Measurements from ENCODE around the gene UBAP2. TPM values are rescaled to one million over a fixed set of nuclear protein-coding genes. Genes with fewer than 3 reads are reported as not detected.

Gene UBAP2
- total and polyA plus RNA-seq, 4 donors, result 25.3 to 34.4 (median 30.4) TPM

GRCh38 chr9:33917036-33917435 lies 131.7 kb downstream of the UBAP2 start:
- H3K27ac ChIP-seq (ENCODE audit: low read depth, low read length), result no peak overlapping the region
- H3K4me1 ChIP-seq (ENCODE audit: control insufficient read depth, insufficient read depth, low read length), result no peaks in the 10 kb centered on the region
- H3K4me3 ChIP-seq (ENCODE audit: low read depth, low read length), result no peak overlapping the region
- peaks cover 49% of the 10 kb centered on the region for H3K36me3 ChIP-seq (ENCODE audit: control insufficient read depth, insufficient read depth, low read length)
- whole genome bisulfite sequencing (ENCODE audit: insufficient coverage), result 91% methylated on average over 8 of the region's 9 CpGs
- H3K27me3 ChIP-seq (ENCODE audit: control insufficient read depth, insufficient read depth, low read length), result no peaks in the 10 kb centered on the region
- no peaks in the 10 kb centered on the region for H3K9me3 ChIP-seq (ENCODE audit: control insufficient read depth, insufficient read depth, low read length)
- no peak for DNase-seq (ENCODE audit: low read depth in 4 of 6, low spot score in 6 of 6)

GRCh38 chr9:33914887-33915628 lies 133.6 kb downstream of the UBAP2 start:
- DNase-seq (ENCODE audit: low read depth in 4 of 6, low spot score in 6 of 6), result no peak
- Histone ChIP-seq H3K36me3 (ENCODE audit: control insufficient read depth, insufficient read depth, low read length) (peaks cover 41% of the 10 kb centered on the region), H3K4me3 (ENCODE audit: low read depth, low read length) (no peak overlapping the region), H3K27me3 (ENCODE audit: control insufficient read depth, insufficient read depth, low read length) (no peaks in the 10 kb centered on the region), H3K27ac (ENCODE audit: low read depth, low read length) (no peak overlapping the region), H3K9me3 (ENCODE audit: control insufficient read depth, insufficient read depth, low read length) (no peaks in the 10 kb centered on the region), H3K4me1 (ENCODE audit: control insufficient read depth, insufficient read depth, low read length) (no peaks in the 10 kb centered on the region)
- WGBS (ENCODE audit: insufficient coverage), result 78% methylated on average over 1 of the region's 3 CpGs

- no peak for DNase-seq (ENCODE audit: low read depth in 4 of 6, low spot score in 6 of 6)
- no CpG with 5 or more reads among the region's 1 CpG for WGBS (ENCODE audit: insufficient coverage)
- Histone ChIP-seq H3K27ac (ENCODE audit: low read depth, low read length) (no peak overlapping the region), H3K4me3 (ENCODE audit: low read depth, low read length) (no peak overlapping the region), H3K4me1 (ENCODE audit: control insufficient read depth, insufficient read depth, low read length) (no peaks in the 10 kb centered on the region), H3K27me3 (ENCODE audit: control insufficient read depth, insufficient read depth, low read length) (no peaks in the 10 kb centered on the region), H3K9me3 (ENCODE audit: control insufficient read depth, insufficient read depth, low read length) (no peaks in the 10 kb centered on the region), H3K36me3 (ENCODE audit: control insufficient read depth, insufficient read depth, low read length) (peaks cover 33% of the 10 kb centered on the region)
These were observed 135.1 kb downstream of the UBAP2 start for GRCh38 chr9:33913541-33913940.

GRCh38 chr9:33908749-33909148 lies 139.9 kb downstream of the UBAP2 start:
- Histone ChIP-seq H3K9me3 (ENCODE audit: control insufficient read depth, insufficient read depth, low read length) (no peaks in the 10 kb centered on the region), H3K4me3 (ENCODE audit: low read depth, low read length) (no peak overlapping the region), H3K27ac (ENCODE audit: low read depth, low read length) (no peak overlapping the region), H3K27me3 (ENCODE audit: control insufficient read depth, insufficient read depth, low read length) (no peaks in the 10 kb centered on the region), H3K36me3 (ENCODE audit: control insufficient read depth, insufficient read depth, low read length) (peaks cover 10% of the 10 kb centered on the region), H3K4me1 (ENCODE audit: control insufficient read depth, insufficient read depth, low read length) (no peaks in the 10 kb centered on the region)
- no peak for DNase-seq (ENCODE audit: low read depth in 4 of 6, low spot score in 6 of 6)
- WGBS (ENCODE audit: insufficient coverage), result no CpG with 5 or more reads among the region's 4 CpGs

GRCh38 chr9:33908114-33908513 lies 140.6 kb downstream of the UBAP2 start:
- peaks cover 7% of the 10 kb centered on the region for H3K36me3 ChIP-seq (ENCODE audit: control insufficient read depth, insufficient read depth, low read length)
- 100% methylated on average over 2 of the region's 3 CpGs for WGBS (ENCODE audit: insufficient coverage)
- DNase-seq (ENCODE audit: low read depth in 4 of 6, low spot score in 6 of 6), result no peak
- no peaks in the 10 kb centered on the region for H3K9me3 ChIP-seq (ENCODE audit: control insufficient read depth, insufficient read depth, low read length)
- no peak overlapping the region for H3K27ac ChIP-seq (ENCODE audit: low read depth, low read length)
- no peaks in the 10 kb centered on the region for H3K4me1 ChIP-seq (ENCODE audit: control insufficient read depth, insufficient read depth, low read length)
- no peaks in the 10 kb centered on the region for H3K27me3 ChIP-seq (ENCODE audit: control insufficient read depth, insufficient read depth, low read length)
- no peak overlapping the region for H3K4me3 ChIP-seq (ENCODE audit: low read depth, low read length)

- no peak for DNase-seq (ENCODE audit: low read depth in 4 of 6, low spot score in 6 of 6)
- no peaks in the 10 kb centered on the region for H3K9me3 ChIP-seq (ENCODE audit: control insufficient read depth, insufficient read depth, low read length)
- H3K27ac ChIP-seq (ENCODE audit: low read depth, low read length), result no peak overlapping the region
- no peaks in the 10 kb centered on the region for H3K27me3 ChIP-seq (ENCODE audit: control insufficient read depth, insufficient read depth, low read length)
- no peak overlapping the region for H3K4me3 ChIP-seq (ENCODE audit: low read depth, low read length)
- WGBS (ENCODE audit: insufficient coverage), result no CpG with 5 or more reads among the region's 4 CpGs
- H3K4me1 ChIP-seq (ENCODE audit: control insufficient read depth, insufficient read depth, low read length), result no peaks in the 10 kb centered on the region
- H3K36me3 ChIP-seq (ENCODE audit: control insufficient read depth, insufficient read depth, low read length), result peaks cover 3% of the 10 kb centered on the region
These were observed 141.3 kb downstream of the UBAP2 start for GRCh38 chr9:33907347-33907746.

- DNase-seq (ENCODE audit: low read depth in 4 of 6, low spot score in 6 of 6), result no peak
- Histone ChIP-seq H3K4me3 (ENCODE audit: low read depth, low read length) (no peak overlapping the region), H3K36me3 (ENCODE audit: control insufficient read depth, insufficient read depth, low read length) (peaks cover 4% of the 10 kb centered on the region), H3K27me3 (ENCODE audit: control insufficient read depth, insufficient read depth, low read length) (no peaks in the 10 kb centered on the region), H3K4me1 (ENCODE audit: control insufficient read depth, insufficient read depth, low read length) (no peaks in the 10 kb centered on the region), H3K27ac (ENCODE audit: low read depth, low read length) (no peak overlapping the region), H3K9me3 (ENCODE audit: control insufficient read depth, insufficient read depth, low read length) (no peaks in the 10 kb centered on the region)
- WGBS (ENCODE audit: insufficient coverage), result 94% methylated on average over 2 of the region's 2 CpGs
These were observed 141.9 kb downstream of the UBAP2 start for GRCh38 chr9:33906769-33907168.

- no CpG with 5 or more reads among the region's 1 CpG for WGBS (ENCODE audit: insufficient coverage)
- Histone ChIP-seq H3K27ac (ENCODE audit: low read depth, low read length) (no peak overlapping the region), H3K4me3 (ENCODE audit: low read depth, low read length) (no peak overlapping the region), H3K9me3 (ENCODE audit: control insufficient read depth, insufficient read depth, low read length) (no peaks in the 10 kb centered on the region), H3K36me3 (ENCODE audit: control insufficient read depth, insufficient read depth, low read length) (peaks cover 11% of the 10 kb centered on the region), H3K4me1 (ENCODE audit: control insufficient read depth, insufficient read depth, low read length) (no peaks in the 10 kb centered on the region), H3K27me3 (ENCODE audit: control insufficient read depth, insufficient read depth, low read length) (no peaks in the 10 kb centered on the region)
- DNase-seq (ENCODE audit: low read depth in 4 of 6, low spot score in 6 of 6), result no peak
These were observed 143.6 kb downstream of the UBAP2 start for GRCh38 chr9:33905137-33905536.

GRCh38 chr9:33903157-33903780 lies 145.4 kb downstream of the UBAP2 start:
- WGBS (ENCODE audit: insufficient coverage), result no CpG with 5 or more reads among the region's 4 CpGs
- Histone ChIP-seq H3K36me3 (ENCODE audit: control insufficient read depth, insufficient read depth, low read length) (peaks cover 15% of the 10 kb centered on the region), H3K27me3 (ENCODE audit: control insufficient read depth, insufficient read depth, low read length) (no peaks in the 10 kb centered on the region), H3K4me3 (ENCODE audit: low read depth, low read length) (no peak overlapping the region), H3K27ac (ENCODE audit: low read depth, low read length) (no peak overlapping the region), H3K9me3 (ENCODE audit: control insufficient read depth, insufficient read depth, low read length) (no peaks in the 10 kb centered on the region), H3K4me1 (ENCODE audit: control insufficient read depth, insufficient read depth, low read length) (no peaks in the 10 kb centered on the region)
- DNase-seq (ENCODE audit: low read depth in 4 of 6, low spot score in 6 of 6), result no peak

GRCh38 chr9:33894316-33894715 lies 154.4 kb downstream of the UBAP2 start:
- Histone ChIP-seq H3K27me3 (ENCODE audit: control insufficient read depth, insufficient read depth, low read length) (no peaks in the 10 kb centered on the region), H3K36me3 (ENCODE audit: control insufficient read depth, insufficient read depth, low read length) (peaks cover 7% of the 10 kb centered on the region), H3K4me1 (ENCODE audit: control insufficient read depth, insufficient read depth, low read length) (no peaks in the 10 kb centered on the region), H3K4me3 (ENCODE audit: low read depth, low read length) (no peak overlapping the region), H3K27ac (ENCODE audit: low read depth, low read length) (no peak overlapping the region), H3K9me3 (ENCODE audit: control insufficient read depth, insufficient read depth, low read length) (no peaks in the 10 kb centered on the region)
- DNase-seq (ENCODE audit: low read depth in 4 of 6, low spot score in 6 of 6), result no peak
